ENCODE results near the gene TSPAN17. TPM values are rescaled to one million over a fixed set of nuclear protein-coding genes. Genes with fewer than 3 reads are reported as not detected.

Gene TSPAN17

GRCh38 chr5:176703857-176704256 lies 56.6 kb downstream of the TSPAN17 start:
- Histone ChIP-seq H3K9me3 (ENCODE audit: control insufficient read depth, low read length) (no peaks in the 10 kb centered on the region), H3K23ac (ENCODE audit: low read length in 2 of 2) (no peak overlapping the region), H3K4ac (ENCODE audit: low read depth in 1 of 2, low read length in 2 of 2) (no peak overlapping the region), H4K8ac (ENCODE audit: low read length) (no peak overlapping the region), H4K91ac (ENCODE audit: low read length) (no peak overlapping the region), H3K27me3 (ENCODE audit: control insufficient read depth in 1 of 2, insufficient read depth in 1 of 2, low read length in 2 of 2) (peaks cover 56 to 93% of the 10 kb centered on the region in 2 experiments), H2BK12ac (ENCODE audit: low read length in 2 of 2) (no peak overlapping the region), H2AK5ac (ENCODE audit: low read length, severe bottlenecking) (no peak overlapping the region), H3K4me1 (ENCODE audit: control insufficient read depth, insufficient read depth, low read depth, low read length) (no peaks in the 10 kb centered on the region), H3K4me3 (ENCODE audit: insufficient read depth in 1 of 2, low read depth in 1 of 2, low read length in 2 of 2) (no peak overlapping the region), H2BK120ac (ENCODE audit: low read depth, low read length) (no peak overlapping the region), H2BK15ac (ENCODE audit: low read depth, poor library complexity, severe bottlenecking) (no peak overlapping the region), H3K27ac (ENCODE audit: low read length, poor library complexity, severe bottlenecking) (no peak overlapping the region), H2BK5ac (ENCODE audit: low read depth, low read length, poor library complexity, severe bottlenecking) (no peak overlapping the region), H3K18ac (ENCODE audit: low read depth in 1 of 2, low read length in 2 of 2) (no peak overlapping the region), H3K14ac (ENCODE audit: low read length in 2 of 2) (no peak overlapping the region), H3K4me2 (ENCODE audit: low read length, poor library complexity, severe bottlenecking) (no peak overlapping the region), H3K36me3 (ENCODE audit: control insufficient read depth in 1 of 2, insufficient read depth in 2 of 2, low read depth in 1 of 2, low read length in 2 of 2) (no peaks in the 10 kb centered on the region), H3K79me1 (replicated peaks; ENCODE audit: low read length, poor library complexity, severe bottlenecking) (no peaks in the 10 kb centered on the region), H2AFZ (ENCODE audit: low read depth, low read length) (no peak overlapping the region), H3K9ac (ENCODE audit: low read length) (no peak overlapping the region)
- WGBS: 91% methylated on average over 13 of the region's 13 CpGs
- DNase-seq: no peak

- H3K4ac ChIP-seq (ENCODE audit: low read depth in 1 of 2, low read length in 2 of 2): no peak overlapping the region
- WGBS: 94% methylated on average over 3 of the region's 3 CpGs
- no peak overlapping the region for H3K18ac ChIP-seq (ENCODE audit: low read depth in 1 of 2, low read length in 2 of 2)
- H3K79me1 ChIP-seq (replicated peaks; ENCODE audit: low read length, poor library complexity, severe bottlenecking): no peaks in the 10 kb centered on the region
- H2BK120ac ChIP-seq (ENCODE audit: low read depth, low read length): no peak overlapping the region
- no peak overlapping the region for H2BK12ac ChIP-seq (ENCODE audit: low read length in 2 of 2)
- no peak overlapping the region for H3K4me2 ChIP-seq (ENCODE audit: low read length, poor library complexity, severe bottlenecking)
- no peak overlapping the region for H2AK5ac ChIP-seq (ENCODE audit: low read length, severe bottlenecking)
- H3K4me3 ChIP-seq (ENCODE audit: insufficient read depth in 1 of 2, low read depth in 1 of 2, low read length in 2 of 2): no peak overlapping the region
- no peak for DNase-seq
- no peaks in the 10 kb centered on the region for H3K9me3 ChIP-seq (ENCODE audit: control insufficient read depth, low read length)
- H4K91ac ChIP-seq (ENCODE audit: low read length): no peak overlapping the region
- no peak overlapping the region for H2AFZ ChIP-seq (ENCODE audit: low read depth, low read length)
- H3K27me3 ChIP-seq (ENCODE audit: control insufficient read depth in 1 of 2, insufficient read depth in 1 of 2, low read length in 2 of 2): peaks cover 54 to 90% of the 10 kb centered on the region in 2 experiments
- H3K36me3 ChIP-seq (ENCODE audit: control insufficient read depth in 1 of 2, insufficient read depth in 2 of 2, low read depth in 1 of 2, low read length in 2 of 2): no peaks in the 10 kb centered on the region
- H3K9ac ChIP-seq (ENCODE audit: low read length): no peak overlapping the region
- H3K23ac ChIP-seq (ENCODE audit: low read length in 2 of 2): no peak overlapping the region
- no peak overlapping the region for H4K8ac ChIP-seq (ENCODE audit: low read length)
- no peak overlapping the region for H3K27ac ChIP-seq (ENCODE audit: low read length, poor library complexity, severe bottlenecking)
- no peak overlapping the region for H3K14ac ChIP-seq (ENCODE audit: low read length in 2 of 2)
- no peaks in the 10 kb centered on the region for H3K4me1 ChIP-seq (ENCODE audit: control insufficient read depth, insufficient read depth, low read depth, low read length)
- no peak overlapping the region for H2BK15ac ChIP-seq (ENCODE audit: low read depth, poor library complexity, severe bottlenecking)
- H2BK5ac ChIP-seq (ENCODE audit: low read depth, low read length, poor library complexity, severe bottlenecking): no peak overlapping the region
These were observed 57.1 kb downstream of the TSPAN17 start for GRCh38 chr5:176704355-176704754.

- 83% methylated on average over 12 of the region's 12 CpGs for WGBS
- no peak overlapping the region for H3K9ac ChIP-seq (ENCODE audit: low read length)
- H3K9me3 ChIP-seq (ENCODE audit: control insufficient read depth, low read length): no peaks in the 10 kb centered on the region
- no peak overlapping the region for H4K91ac ChIP-seq (ENCODE audit: low read length)
- H4K8ac ChIP-seq (ENCODE audit: low read length): no peak overlapping the region
- H3K27me3 ChIP-seq (ENCODE audit: control insufficient read depth in 1 of 2, insufficient read depth in 1 of 2, low read length in 2 of 2): peaks cover 58 to 92% of the 10 kb centered on the region in 2 experiments
- H2BK12ac ChIP-seq (ENCODE audit: low read length in 2 of 2): no peak overlapping the region
- H3K23ac ChIP-seq (ENCODE audit: low read length in 2 of 2): no peak overlapping the region
- no peak overlapping the region for H2AFZ ChIP-seq (ENCODE audit: low read depth, low read length)
- H3K4me1 ChIP-seq (ENCODE audit: control insufficient read depth, insufficient read depth, low read depth, low read length): no peaks in the 10 kb centered on the region
- H3K4me2 ChIP-seq (ENCODE audit: low read length, poor library complexity, severe bottlenecking): no peak overlapping the region
- H3K4me3 ChIP-seq (ENCODE audit: insufficient read depth in 1 of 2, low read depth in 1 of 2, low read length in 2 of 2): no peak overlapping the region
- H2AK5ac ChIP-seq (ENCODE audit: low read length, severe bottlenecking): no peak overlapping the region
- H3K18ac ChIP-seq (ENCODE audit: low read depth in 1 of 2, low read length in 2 of 2): no peak overlapping the region
- DNase-seq: no peak
- H3K36me3 ChIP-seq (ENCODE audit: control insufficient read depth in 1 of 2, insufficient read depth in 2 of 2, low read depth in 1 of 2, low read length in 2 of 2): no peaks in the 10 kb centered on the region
- no peaks in the 10 kb centered on the region for H3K79me1 ChIP-seq (replicated peaks; ENCODE audit: low read length, poor library complexity, severe bottlenecking)
- no peak overlapping the region for H3K14ac ChIP-seq (ENCODE audit: low read length in 2 of 2)
- H3K4ac ChIP-seq (ENCODE audit: low read depth in 1 of 2, low read length in 2 of 2): no peak overlapping the region
- no peak overlapping the region for H2BK15ac ChIP-seq (ENCODE audit: low read depth, poor library complexity, severe bottlenecking)
- H3K27ac ChIP-seq (ENCODE audit: low read length, poor library complexity, severe bottlenecking): no peak overlapping the region
- H2BK5ac ChIP-seq (ENCODE audit: low read depth, low read length, poor library complexity, severe bottlenecking): no peak overlapping the region
- no peak overlapping the region for H2BK120ac ChIP-seq (ENCODE audit: low read depth, low read length)
These were observed 57.5 kb downstream of the TSPAN17 start for GRCh38 chr5:176704817-176705216.

Small RNA genes lying within 50 kb of the gene (small RNA-seq; reads per million reads assigned to genes)
- not detected for gene MIR4281 (ENCODE audit: low read depth)

Measured in mesenchymal stem cell (in vitro differentiated cells and primary cell).